Stimulated activated CD4-positive, alpha-beta T cell treated with anti-CD3 and anti-CD28 coated beads, Interleukin-15, amount 100 ng/mL, for 1 hour (primary cell): Measurements from ENCODE around the gene GLP1R.

Experiments used
- DNase-seq, 2 donors: peaks; one replicate each; pipeline ENCODE4 v3.0.0-alpha.2; 2020; ENCODE audit warnings: low read depth in 1 of 2, low spot score in 1 of 2

The GLP1R gene

GRCh38 chr6:39061588-39061987 is 13.0 kb downstream of the GLP1R start:
- DNase-seq, result no peak

DNA sequence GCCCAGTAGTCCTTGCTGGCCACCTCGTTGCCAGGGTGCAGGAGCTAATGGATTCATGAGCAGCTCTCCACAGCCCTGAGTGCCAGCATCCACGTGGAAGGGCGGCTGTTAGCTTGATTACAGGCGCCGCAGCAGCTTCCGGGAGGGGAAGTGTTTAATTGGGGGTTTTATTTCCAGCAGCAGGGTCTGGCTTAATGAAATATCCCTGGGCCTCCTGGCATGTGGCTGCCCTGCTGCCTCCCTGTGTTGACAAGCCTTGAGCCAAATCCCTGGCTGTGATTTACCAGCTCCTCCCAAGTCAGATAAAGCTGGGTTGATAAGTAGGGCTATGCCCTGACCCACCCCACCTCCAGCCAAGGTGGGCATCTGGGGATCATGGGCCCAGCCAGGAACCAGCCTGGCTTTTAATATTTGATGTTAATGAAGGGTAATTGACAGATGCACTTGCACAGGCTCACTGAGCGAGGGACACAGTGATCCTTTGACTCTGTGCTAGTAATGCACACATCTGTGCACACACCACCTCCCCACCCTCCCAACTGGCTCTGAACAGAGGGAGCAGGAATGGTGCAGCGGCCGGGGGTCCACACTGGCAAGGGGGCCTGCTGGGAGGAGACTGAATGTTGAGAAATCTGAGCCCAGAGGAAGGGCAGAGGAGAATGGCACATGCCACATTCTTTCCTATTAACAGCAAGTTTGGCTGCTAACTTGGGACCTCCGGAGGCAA is 13.6 kb downstream of the GLP1R start:
- DNase-seq, result no peak

DNA sequence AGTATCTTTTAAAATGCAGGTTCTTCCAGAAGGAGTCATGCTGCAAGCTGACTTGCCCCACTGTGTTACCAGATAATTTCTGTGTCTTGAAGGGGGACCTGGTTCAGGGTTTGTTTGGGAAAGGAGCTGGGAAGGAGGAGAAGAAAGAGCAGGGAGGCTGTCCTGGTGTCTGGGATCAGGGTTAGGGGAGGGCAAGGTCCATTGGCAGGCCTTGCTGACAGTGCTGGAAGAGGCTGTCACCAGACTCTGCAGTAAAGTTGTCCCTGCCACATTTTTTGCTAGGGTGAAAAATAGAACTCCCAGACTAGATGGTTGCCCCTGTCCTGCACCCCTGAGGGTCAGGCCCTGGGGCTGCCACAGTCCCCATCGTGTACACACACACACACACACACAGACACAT is 14.9 kb downstream of the GLP1R start:
- DNase-seq, result no peak

DNA sequence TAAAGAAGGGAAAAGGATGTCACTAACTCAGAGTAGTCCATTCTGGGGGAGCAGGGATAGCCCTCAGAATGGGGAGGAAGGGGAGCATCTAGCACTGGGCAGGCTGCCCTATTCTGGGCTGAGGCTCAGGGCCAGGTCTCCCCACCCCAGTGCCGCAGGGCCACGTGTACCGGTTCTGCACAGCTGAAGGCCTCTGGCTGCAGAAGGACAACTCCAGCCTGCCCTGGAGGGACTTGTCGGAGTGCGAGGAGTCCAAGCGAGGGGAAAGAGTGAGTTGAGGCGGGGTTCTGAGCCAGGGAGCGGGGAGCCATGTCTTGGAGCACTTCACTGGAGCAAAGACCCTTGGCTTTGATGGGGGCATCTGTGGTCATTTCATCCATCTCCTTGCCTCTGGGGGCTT is 17.0 kb downstream of the GLP1R start:
- DNase-seq, result no peak

- DNase-seq, result no peak
Observed at GRCh38 chr6:39068391-39068790, 19.8 kb downstream of the GLP1R start.

DNA sequence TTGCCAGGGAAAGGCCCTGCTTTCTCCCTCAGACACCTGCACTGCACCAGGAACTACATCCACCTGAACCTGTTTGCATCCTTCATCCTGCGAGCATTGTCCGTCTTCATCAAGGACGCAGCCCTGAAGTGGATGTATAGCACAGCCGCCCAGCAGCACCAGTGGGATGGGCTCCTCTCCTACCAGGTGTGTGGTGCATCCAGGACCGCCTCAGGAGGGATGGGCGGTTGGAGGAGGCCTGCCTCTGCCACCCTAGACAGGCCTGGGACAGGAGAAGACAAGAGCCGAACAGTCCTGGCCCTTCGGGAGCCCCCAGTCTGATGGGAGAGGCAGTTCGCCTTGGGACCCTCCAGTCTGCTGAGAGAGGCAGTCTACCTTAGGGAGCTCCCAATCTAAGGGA is 24.2 kb downstream of the GLP1R start:
- no peak for DNase-seq

- no peak for DNase-seq
Observed at GRCh38 chr6:39073471-39074355, 25.1 kb downstream of the GLP1R start.

GRCh38 chr6:39074486-39074885 is 25.9 kb downstream of the GLP1R start:
- no peak for DNase-seq

GRCh38 chr6:39075010-39075686 is 26.6 kb downstream of the GLP1R start:
- no peak for DNase-seq

- DNase-seq, result no peak
Observed at GRCh38 chr6:39075807-39076622, 27.4 kb downstream of the GLP1R start.

- no peak for DNase-seq
Observed at GRCh38 chr6:39076623-39077535, 28.3 kb downstream of the GLP1R start.

- no peak for DNase-seq
Observed at GRCh38 chr6:39077882-39078594, 29.5 kb downstream of the GLP1R start.

GRCh38 chr6:39078695-39079094 is 30.1 kb downstream of the GLP1R start:
- DNase-seq, result no peak

DNA sequence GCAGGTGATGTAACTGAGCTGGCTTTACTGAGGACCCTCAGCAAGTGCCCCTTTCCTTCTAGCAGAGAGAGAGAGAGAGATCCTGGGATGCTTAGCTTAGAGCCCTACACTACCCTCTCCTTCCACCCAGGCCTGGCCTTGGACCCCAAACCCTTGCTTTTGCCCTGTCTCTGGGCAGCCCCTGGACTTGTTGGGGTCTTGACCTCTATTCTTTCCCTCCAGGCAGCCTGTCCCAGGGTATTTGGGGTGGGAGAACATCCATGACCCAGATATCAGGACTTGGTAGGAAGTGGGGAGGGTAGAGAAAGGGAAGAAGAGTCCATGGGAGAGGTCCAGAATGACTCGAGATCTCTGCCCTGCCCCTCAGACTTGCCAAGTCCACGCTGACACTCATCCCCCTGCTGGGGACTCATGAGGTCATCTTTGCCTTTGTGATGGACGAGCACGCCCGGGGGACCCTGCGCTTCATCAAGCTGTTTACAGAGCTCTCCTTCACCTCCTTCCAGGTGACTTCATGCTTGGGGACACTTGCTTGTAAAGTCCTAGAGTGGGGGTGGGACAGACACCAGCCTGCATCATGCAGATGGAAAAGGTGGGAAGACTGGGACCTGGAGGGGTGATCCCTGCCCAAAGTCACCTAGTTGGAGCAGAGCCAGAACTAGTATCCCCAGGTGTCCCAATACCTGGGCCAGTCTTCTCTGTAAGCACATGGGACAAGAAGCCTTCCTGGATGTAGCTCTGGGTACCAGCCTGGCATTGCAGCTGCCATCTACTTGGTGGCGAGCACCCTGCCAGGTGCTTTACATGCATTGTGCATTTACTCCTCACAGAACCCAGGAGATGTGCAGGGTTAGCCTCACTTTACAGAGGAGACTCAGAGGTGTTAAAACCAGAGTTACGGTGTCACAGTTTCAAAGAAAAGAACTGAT is 30.9 kb downstream of the GLP1R start:
- DNase-seq, result no peak

DNA sequence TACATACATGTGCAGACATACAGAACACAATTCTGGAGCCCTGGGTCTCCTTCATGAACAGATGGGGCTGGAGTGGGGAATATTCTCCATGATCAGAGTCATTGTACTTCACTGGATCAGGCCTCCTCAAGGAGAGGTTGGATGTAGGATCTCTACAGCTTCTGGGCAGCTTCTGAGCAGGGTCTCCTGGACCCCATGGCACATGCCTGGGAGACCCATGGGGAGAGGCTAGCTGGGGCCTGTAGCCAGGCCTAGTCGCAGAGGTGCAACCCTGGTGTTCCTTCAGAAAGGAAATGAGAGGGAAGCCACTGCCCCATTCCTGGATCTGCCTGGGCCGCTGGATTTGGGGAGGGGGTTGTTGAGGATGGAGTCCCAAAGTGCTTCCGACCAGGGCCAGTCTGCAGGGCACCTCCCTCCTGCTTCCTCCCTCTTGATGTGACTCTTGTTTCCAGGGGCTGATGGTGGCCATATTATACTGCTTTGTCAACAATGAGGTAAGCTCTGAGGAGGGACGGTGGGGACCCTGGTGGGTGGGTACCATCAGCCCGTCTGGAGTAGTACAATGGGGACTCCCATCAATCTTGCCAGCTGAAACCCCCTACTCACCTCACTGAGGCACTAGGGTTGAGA is 31.8 kb downstream of the GLP1R start:
- DNase-seq, result no peak

DNA sequence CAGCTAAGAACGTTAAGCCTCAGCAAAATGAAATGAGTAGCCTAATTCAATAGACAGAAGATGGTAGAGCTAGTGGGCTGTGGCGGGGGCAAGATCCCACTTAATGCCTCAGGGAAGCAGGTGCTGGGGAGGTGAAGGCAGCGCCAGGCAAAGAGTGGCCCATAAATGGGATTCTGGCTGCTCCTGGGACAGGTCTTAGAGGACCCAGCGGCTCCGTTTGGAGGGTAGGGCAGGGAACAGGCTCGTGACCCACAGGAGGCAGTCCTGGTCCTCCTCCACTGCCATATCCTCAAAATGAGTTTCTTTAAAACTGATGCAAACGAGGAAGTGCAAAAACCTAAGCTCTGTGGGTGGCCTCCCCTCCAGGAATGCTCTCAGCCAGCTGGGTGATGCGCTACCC is 33.7 kb downstream of the GLP1R start:
- DNase-seq, result no peak

GRCh38 chr6:39083231-39083634 is 34.7 kb downstream of the GLP1R start:
- no peak for DNase-seq

GRCh38 chr6:39084506-39084905 is 35.9 kb downstream of the GLP1R start:
- DNase-seq, result no peak
